ENCODE measurements around the gene KAZN.

- TF ChIP-seq CTCF (conservative IDR thresholded peaks at IDR 0.05; ENCODE audit: low read length) (no peak), EZH2phosphoT487 (IDR thresholded peaks at IDR 0.05; ENCODE audit: borderline replicate concordance) (no peak)
Observed at GRCh38 chr1:15089258-15089992, 490.9 kb downstream of the KAZN start.
